SU-DHL-6 (cell line): ENCODE data around the gene IGSF21.

ENCODE experiments used
- EZH2phosphoT487 ChIP-seq: fragments of 200-600 bp; sonication (generic), shearing (Covaris generic); conservative IDR thresholded peaks from 2 replicates; pipeline ENCODE4 v1.6.1; 2018; ENCODE audit warnings: mild to moderate bottlenecking, antibody characterized with exemption, low read length, moderate library complexity, mixed read lengths
- TF ChIP-seq, protein P1 (sequence below): fragments of 200-600 bp; sonication (generic); IDR thresholded peaks from one replicate; pipeline ENCODE4 v1.5.1; 2017; ENCODE audit warnings: antibody characterized with exemption, mild to moderate bottlenecking, low read length, moderate library complexity; ENCODE audit not compliant: insufficient read depth, poor library complexity, severe bottlenecking

DNA sequence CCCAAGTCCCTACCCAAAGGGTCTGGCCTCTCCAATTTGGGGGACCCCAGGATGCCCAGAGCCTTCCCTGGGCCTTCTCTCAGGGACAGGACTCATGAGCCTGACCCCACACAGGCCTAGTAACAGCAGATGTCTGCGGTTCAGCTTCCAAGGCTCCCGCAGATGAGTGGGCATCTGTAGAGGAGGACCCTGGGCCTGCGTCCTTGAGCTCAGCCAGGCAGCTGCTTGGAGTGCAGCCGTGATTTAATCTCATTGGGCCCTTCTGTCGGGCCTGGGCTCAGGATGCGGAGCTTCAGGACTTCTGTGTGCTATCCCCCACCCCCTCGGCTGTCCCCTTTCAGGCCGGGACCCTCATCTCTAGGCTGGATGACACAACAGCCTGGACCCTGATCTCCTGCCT, 35.4 kb downstream of the IGSF21 start:
- TF ChIP-seq, protein P1, sequence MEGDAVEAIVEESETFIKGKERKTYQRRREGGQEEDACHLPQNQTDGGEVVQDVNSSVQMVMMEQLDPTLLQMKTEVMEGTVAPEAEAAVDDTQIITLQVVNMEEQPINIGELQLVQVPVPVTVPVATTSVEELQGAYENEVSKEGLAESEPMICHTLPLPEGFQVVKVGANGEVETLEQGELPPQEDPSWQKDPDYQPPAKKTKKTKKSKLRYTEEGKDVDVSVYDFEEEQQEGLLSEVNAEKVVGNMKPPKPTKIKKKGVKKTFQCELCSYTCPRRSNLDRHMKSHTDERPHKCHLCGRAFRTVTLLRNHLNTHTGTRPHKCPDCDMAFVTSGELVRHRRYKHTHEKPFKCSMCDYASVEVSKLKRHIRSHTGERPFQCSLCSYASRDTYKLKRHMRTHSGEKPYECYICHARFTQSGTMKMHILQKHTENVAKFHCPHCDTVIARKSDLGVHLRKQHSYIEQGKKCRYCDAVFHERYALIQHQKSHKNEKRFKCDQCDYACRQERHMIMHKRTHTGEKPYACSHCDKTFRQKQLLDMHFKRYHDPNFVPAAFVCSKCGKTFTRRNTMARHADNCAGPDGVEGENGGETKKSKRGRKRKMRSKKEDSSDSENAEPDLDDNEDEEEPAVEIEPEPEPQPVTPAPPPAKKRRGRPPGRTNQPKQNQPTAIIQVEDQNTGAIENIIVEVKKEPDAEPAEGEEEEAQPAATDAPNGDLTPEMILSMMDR, result no peak
- no peak for TF ChIP-seq EZH2phosphoT487
